ENCODE results near the gene RAB37.

The RAB37 gene

DNA sequence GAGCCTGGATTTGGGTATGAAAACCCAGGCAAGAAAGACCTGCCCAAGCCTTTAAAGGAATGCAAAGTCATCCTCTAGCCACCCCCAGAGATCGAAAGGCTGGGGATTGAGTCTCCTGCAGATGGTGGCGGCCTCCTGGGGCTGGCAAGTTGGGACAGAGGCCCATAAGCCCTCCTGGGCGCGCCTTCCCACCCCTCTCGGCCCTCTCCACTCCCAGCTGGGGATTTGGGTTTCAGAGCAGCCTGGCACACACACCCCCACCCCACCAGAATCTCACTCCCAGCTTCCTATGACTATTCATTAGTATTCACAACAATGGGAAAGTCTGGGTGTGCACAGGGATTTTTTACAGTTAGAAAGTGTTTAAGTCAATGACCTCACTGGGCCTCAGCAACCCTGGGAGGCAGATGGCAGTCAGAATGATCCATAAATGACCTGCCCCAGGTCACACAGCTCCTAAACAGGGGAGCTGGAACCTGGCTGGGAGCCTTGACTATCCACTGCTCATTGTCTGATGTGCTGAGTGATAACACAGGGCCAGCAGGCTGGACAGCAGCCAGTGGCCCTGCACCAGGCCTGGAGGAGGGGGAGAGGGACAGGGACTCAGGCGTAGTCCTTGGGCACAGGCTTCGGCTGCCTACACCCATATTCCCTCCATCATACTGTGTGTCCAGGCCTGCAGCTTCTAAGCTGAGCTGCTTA is 23.5 kb downstream of the RAB37 start:
- DNase-seq (ENCODE audit: low read depth in 3 of 3) = no peak

DNA sequence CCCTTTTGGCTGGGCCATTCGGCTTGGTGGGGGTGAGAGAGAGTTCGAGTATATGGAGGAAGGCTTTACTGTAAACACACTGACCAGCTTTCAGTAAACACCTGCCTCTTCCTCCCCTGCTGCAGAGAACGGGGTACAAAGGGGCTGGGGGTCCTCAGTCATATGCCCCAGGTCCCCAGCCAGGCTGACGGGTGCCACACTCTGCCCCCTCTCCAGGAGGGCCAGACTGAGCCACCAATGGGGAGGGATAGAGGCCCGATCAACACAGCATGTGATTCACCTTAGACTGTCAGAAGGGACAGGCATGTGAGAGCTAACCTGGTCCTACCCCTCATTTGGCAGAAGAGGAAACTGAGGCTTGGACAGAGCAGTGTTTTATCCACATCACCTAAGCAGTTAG is 24.4 kb downstream of the RAB37 start:
- DNase-seq (ENCODE audit: low read depth in 3 of 3) = no peak

DNA sequence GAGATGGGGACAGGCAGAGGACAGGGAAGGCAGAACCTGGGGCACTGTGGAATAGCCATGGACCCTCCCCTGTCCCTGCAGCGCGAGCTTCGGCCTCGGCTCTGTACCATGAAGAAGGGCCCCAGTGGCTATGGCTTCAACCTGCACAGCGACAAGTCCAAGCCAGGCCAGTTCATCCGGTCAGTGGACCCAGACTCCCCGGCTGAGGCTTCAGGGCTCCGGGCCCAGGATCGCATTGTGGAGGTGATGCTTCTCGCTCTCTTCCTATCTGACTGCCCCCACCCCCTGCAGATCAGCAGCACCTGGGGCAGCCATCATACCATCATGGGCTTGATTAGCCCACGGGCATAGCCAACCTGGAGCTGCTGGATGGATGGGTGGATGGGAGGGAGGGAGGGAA is 24.9 kb downstream of the RAB37 start:
- no peak for DNase-seq (ENCODE audit: low read depth in 3 of 3)

DNA sequence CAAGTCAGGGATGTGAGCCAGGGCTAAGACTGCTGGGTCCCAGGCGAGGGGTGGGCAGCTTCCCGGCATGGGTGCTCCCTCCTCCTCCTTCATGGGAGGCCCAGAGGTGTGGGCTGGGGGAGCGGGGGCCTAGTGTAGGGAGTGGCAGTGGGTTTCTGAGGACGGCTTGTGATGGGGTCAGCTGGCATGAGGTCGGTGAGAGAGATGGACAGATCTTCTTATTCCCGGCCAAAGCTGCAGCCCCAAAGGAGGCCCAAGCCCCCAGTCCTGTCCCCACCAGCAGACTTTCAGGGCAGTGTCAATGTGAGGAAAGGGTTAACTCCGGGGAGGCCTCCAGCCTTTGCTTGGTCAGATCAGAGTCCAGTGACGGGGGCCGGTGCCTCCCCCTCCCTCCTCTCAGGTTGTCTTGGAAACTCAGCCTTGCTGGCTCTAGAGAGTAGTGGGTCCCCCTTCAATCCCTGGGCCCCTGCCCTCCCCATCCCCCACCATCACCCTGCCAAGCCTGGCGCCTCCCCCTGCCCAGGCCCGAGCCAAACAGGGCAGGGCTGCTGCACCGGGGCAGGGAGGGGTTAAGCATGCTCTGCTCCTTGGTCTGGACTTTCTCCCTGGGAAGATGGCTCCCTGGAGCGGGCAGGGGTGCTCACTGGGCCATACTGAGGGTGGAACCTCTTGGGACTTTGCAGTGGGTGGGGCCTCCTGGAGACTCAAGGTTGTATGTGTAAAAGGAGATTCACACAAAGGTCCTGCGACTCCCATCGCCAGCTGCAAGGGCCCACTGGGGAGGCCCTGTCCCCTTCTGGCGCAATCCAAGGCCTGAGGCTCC is 26.7 kb downstream of the RAB37 start:
- DNase-seq (ENCODE audit: low read depth in 3 of 3) = no peak

DNA sequence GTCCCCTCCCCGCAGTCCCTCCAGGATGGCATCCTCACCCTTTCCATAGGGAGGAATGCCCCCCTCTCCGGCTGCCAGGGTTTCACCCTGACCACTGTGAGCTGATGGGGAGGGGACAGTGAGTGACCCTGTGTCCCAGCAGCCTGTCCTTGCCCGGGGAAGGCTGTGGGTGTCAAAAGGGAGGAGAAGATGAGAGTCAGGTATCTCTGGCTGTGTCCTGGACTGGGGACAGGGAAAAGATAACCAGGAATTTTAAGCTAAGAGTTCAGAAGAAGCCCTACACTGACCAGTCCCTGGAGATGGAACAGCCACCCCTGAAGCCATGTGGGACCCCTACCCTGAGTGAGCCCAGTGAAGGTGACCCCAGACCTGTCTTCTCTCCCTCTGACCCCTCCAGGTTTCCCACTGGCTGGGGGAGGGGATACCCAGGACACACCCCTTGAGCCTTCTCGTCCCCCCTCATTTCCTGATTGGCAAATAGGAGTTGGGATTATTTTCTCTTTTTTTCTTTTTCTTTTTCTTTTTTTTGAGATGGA is 27.8 kb downstream of the RAB37 start:
- DNase-seq (ENCODE audit: low read depth in 3 of 3) = no peak

DNA sequence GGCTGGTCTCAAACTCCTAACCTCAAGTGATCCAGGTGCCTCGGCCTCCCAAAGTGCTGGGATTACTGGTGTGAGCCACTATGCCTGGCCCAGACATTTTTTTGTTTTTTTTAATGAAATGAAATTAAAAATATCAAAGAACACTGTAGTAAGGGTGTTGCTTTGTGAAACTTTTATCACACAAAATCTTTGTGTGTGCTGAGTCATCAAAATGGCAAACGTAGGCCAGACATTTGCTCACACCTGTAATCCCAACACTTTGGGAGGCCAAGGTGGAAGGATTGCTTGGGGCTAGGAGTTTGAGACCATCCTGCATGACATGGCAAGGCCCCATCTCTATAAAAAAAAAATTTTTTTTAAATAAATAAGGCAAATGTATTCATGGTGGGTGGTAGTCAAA is 29.4 kb downstream of the RAB37 start:
- no peak for DNase-seq (ENCODE audit: low read depth in 3 of 3)

DNA sequence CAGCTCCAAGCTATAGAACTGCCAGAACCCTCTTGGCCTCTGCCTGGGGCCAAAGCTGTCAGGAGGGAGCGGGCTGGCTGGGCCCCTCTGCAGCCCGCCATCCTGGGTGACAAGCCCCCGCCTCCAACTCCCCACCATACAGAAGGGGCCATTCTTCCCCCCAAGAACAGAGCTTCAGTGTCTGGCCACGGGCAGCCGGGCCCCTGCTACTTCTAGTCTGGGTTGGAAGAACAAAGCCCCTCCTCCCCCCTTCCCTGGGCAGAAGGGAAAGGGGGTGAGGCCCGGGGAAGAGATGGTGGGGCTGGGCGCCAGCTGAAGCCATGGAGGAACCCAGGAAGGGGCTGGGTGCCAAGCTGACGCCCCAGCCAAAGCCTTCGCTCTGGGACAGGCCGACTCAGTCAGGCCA is 30.1 kb downstream of the RAB37 start:
- no peak for DNase-seq (ENCODE audit: low read depth in 3 of 3)

DNA sequence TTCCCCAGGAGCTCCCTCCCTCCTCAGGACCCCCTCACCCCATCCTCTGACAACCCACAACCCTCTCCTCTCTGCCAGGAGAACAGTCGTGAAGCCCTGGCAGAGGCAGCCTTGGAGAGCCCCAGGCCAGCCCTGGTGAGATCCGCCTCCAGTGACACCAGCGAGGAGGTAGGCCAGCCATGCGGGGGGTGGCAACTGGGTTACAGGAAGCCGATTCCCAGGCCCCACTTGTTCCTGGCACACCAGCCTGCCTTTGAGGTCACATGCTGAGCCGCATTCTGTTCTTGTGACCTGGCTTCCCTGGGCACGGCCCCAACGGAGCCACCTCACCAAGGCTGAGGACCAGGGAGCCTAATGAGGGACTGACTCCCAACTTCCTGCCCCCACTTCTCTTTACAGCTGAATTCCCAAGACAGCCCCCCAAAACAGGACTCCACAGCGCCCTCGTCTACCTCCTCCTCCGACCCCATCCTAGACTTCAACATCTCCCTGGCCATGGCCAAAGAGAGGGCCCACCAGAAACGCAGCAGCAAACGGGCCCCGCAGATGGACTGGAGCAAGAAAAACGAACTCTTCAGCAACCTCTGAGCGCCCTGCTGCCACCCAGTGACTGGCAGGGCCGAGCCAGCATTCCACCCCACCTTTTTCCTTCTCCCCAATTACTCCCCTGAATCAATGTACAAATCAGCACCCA is 31.2 kb downstream of the RAB37 start:
- DNase-seq (ENCODE audit: low read depth in 3 of 3) = no peak

DNA sequence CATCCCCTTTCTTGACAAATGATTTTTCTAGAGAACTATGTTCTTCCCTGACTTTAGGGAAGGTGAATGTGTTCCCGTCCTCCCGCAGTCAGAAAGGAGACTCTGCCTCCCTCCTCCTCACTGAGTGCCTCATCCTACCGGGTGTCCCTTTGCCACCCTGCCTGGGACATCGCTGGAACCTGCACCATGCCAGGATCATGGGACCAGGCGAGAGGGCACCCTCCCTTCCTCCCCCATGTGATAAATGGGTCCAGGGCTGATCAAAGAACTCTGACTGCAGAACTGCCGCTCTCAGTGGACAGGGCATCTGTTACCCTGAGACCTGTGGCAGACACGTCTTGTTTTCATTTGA is 31.7 kb downstream of the RAB37 start:
- DNase-seq (ENCODE audit: low read depth in 3 of 3) = no peak

DNA sequence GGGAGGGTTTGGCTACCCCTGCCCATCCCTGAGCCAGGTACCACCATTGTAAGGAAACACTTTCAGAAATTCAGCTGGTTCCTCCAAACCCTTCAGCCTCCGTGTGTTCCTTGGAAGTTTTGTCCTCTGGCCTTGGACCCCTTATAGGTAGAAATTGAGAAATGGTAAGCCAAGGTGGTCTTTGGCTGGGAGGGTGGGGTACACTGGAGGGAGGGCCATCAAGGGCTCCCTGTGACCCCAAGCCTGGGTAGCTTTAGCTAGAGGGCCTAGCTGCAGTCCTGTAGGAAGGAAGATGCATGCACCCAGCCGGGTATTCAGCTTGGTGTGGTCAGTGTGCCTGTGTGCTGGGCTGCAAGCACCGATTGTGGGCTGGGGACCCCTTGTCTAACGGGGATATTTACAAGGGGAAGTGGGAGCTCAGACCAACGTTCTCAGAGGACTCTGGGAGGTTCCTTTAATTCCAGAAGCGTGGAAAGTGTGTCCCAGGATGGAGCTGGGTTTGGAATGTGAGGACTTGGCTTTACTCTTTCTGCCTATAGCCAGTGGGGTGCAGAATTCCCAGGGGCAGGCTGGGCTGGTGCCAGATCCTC is 32.3 kb downstream of the RAB37 start:
- no peak for DNase-seq (ENCODE audit: low read depth in 3 of 3)

DNA sequence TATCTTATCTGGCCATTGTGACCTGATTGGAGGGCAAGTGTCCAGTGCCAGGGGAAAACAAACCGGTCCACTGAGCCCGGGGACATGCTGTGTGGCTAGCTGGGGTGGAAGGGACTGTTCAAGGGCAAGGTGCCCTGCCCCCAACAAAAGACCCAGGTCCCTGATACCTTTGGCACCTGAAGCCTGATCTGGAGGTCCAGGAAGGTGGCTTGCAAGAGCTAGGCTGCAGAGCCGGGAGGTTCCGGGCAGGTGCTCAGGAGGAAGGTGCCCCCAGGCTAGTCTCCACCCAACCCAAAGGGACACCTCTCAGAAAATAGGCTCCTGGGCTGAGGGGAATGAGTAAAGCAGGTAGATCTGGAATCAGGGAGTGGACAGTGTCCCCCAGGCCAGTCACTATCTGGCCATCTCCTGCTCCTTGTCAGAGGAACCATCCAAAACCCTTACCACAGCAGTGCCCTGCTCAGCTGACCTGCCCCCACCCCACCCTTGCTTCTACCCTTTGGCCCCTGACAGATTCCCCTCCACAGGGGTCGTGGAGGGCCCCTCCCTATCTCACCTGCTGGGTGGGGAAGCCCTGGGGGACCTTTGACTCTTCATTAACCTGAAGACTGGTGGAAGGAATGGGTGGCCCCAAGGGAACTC is 32.9 kb downstream of the RAB37 start:
- no peak for DNase-seq (ENCODE audit: low read depth in 3 of 3)

DNA sequence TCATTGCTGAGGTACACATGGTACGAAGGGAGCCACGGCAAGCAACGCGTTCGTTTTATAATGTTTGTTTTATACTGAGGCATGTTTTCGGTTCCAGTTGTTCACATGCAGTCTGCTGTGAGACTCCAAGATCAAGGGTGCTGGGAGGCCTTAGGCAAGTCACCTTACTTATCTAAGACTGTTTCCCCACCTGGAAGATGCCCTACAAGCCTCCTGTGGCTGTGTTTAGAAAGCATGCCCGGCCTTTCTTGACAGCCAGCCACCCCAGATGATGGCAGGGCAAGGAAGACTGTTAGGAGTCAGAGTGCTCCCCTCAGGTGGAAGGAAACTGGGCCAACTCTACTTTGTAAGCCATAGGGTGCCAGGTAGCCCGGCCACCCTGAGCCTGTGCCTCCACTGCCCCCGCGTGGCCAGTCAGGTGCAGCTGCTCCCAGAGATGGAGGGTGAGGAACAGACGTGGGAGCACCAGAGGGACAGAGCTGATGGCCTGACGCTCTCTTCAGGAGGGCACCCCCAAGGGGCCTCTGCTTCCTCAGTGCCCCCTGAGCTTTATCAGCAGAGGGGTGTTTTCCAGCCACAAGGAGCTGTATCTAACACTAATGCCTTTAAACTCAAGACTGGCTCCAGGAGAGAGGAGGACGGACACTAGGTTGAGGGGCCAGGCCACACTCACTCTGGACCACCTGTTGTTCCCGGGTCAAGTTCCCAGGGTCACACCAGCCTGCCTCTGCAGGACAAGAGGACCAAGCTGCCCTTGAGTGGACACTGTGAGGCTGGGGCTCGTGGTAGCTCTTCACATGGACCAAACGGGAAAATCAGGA is 33.7 kb downstream of the RAB37 start:
- peak in 2 of 3 experiments; percentile 53 to 65 for DNase-seq (ENCODE audit: low read depth in 3 of 3)

DNA sequence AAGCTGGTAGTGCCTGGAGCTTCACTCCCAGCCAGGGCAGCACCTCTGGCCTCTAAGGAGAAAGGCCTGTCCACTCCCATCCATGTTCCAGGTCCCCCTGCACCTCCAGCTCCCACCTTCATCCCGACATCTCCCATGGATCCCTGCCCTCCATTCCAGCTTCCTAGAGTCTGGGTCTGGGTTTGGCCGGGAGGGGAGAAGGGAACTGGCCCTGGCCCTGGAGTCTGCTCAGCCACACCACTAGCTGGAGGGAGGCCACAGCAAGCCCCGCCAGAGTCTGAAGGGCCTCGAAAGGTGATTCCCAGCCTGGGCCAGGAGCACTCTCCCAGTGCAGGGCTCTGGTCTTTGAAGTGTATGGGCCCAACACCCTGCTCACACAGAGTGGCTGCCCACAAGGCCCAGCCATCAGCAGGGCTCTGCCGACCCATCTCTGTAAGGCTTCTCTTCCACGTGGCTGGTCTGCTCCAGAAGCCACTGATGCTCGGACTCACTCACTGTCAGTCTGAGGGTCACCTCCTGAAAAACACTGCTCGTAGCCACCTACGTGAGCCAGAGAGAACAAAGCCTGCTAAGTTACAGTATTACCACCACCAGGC is 34.4 kb downstream of the RAB37 start:
- DNase-seq (ENCODE audit: low read depth in 3 of 3) = no peak

DNA sequence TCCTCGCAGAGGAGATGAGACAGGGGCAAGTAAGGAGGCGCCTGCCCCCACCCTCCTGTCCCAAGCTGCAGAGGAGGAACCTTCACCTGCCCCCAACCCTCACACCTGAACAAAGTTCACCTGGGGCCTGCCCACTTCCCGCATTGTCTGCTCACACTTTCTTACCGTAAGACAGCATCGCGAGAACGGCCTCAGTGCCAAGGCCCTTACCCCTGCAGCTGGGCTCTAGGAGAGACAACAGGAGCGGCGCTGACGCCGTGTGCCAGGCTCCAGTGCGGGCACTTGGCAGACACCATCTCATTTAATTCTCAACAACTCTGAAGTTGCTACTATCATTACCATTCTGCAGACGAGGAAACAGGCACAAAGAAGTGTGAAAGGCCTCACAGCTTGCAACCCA is 35.0 kb downstream of the RAB37 start:
- DNase-seq (ENCODE audit: low read depth in 3 of 3) = no peak

DNA sequence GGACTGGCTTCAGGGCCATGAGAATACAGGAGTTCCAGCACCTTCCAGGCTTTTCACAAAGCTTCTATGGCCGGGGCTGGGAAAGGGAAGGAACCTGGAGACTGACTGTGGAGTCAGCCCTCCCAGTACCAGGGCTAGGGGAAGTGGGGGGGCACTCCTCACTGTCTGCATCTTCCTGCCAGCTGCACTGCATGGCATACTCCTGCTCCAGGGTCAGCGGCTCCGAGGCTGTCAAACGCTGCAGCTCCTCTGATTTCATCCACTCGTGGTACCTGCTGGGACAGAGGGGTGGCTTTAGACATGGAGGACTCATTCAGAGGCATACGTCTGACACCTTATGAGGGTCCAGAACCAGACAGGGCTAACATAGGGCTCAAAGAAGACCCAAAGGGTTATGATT is 36.4 kb downstream of the RAB37 start:
- DNase-seq (ENCODE audit: low read depth in 3 of 3) = no peak

DNA sequence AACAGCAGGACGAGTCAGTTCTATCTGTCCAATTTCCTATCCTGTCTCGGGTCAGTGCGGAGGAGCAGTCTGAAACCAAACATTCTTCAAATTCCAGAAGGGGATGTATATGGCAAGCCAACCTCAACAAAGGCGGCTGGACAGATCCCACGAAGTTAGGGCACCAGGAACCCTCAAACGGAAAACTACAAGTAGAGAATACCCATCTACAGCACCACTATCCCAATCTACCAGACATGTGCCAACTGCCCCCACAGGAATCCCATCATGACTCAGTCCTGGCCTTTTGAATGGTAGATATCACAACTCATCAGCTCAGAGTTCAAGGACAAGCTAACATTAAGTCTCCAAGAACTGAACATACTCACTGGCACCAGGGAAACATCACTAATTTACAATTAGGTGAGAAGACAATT is 36.8 kb downstream of the RAB37 start:
- DNase-seq (ENCODE audit: low read depth in 3 of 3) = no peak

DNA sequence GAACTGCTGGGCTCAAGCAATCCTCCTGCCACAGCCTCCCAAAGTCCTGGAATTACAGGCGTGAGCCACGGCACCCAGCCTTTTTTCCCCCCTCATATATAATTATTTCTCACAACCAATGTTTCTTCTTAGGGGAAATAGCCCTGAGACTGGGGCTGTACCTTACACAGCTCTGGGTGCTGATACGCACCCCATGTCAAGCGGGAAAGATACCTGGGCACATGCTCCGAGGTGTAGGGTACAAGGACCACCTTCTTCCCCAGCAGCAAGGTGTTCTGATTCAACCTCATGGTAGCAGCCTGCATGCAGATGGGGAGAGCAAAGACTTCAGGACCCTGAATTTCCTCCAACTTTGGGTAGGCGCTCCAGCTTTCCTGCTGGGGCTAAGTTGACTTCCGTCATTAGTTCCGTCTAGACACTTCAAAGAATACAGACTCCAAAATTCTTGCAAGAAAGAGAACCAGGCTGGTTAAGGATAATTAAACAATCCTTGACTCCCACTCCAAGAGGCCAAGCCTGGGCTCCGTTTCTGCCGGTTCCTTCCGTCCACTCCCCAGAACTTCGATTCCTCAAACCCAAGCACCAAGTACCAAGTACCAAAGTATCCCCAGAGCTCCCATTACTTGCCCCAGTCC is 38.5 kb downstream of the RAB37 start:
- DNase-seq (ENCODE audit: low read depth in 3 of 3) = no peak

DNA sequence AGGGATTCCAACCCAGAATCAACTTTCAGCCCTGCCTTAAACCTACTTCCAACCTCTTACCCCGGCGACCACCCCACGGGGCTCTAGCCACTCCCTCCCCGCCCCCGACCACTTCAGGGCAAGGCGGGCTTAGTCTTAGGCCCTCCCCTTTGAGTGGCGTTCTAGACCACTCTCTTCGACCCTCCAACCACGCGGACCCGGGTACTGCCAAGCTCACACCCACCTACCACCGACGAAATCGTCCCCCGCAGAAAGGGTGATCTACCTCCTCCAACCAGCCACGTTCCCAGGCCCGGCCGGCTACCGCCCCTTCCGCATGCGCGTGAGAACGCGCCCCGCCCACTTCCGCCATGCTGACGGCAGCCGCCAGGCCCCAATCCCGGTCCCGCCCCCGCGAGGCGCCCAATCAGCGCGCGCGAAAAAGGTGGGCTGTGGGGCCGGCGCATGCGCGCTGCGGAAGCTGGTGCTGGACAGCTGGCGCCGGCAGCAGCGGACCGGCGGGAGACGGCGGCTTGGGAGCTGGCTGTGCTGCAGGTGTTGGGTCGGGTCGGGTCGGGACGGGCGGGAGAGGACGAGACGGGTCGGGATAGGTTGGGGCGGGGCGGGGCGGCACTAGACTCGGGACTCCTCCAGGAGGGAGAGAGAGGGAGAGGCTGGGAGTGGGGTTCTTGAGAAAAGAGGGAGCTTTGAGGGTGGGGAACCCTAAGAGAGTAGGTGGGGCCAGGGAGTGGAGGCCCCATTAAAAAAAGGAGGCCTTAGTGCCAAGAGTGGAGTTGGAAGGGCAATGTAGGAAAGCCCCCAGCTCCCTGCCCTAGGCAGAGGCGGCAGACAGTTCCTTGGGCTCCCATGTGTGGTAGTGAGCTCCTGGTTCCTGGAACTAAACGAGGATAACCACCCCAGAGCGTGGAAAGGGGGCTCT is 39.2 kb downstream of the RAB37 start, which contains the start of gene NAT9:
TSS of gene NAT9 (minus strand) at position 302 of the 919 bp plus-strand sequence. CDS start 647 bp downstream, outside the sequence.
- DNase-seq (ENCODE audit: low read depth in 3 of 3) = peak; percentile 99 to 100 (median 99)

DNA sequence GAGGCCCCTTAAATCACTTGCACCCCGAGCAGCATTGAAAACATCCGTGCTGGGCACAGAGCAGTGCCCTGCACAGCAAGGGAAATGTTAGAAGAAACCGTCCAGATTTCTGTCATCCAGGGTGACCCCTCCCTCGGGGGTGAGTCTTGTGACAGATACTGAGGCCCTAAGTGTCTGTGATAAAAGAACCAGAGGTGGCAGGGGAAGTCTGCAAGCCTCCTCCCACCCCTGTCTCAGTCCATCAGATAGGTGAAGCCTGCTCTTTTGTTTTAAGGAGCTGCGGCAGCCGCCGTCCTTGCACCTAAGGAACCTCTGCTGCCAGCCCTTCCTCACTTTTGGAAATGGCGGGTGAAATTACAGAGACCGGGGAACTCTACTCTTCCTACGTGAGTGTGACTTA is 39.9 kb downstream of the RAB37 start:
- no peak for DNase-seq (ENCODE audit: low read depth in 3 of 3)
